Iris pigment epithelial cell (primary cell): ENCODE results near the gene TP53TG5.

Experiments
- DNase-seq: peaks from one replicate; pipeline ENCODE4 v3.0.0-alpha.2; 2011; ENCODE audit warnings: low read depth

The TP53TG5 gene

DNA sequence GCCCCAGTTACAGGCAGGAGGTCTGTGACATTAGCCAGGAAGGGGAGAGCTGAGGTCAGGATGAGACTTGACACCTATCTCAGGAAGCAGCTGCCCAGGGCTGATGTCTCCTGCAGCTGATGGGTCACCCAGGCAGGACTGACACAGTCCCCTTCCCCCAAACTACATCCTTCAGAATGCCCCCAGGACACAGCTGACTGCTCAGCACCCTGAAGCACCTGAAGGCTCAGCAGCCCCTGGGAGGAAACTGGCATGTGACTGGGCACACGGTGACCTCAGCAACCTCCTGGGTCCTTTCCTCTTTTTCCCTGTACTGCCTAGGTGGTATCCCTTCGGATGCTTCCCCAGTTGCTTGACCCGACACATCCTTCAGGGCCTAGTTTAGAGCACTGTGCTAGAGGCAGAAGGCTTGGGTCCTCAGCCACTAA lies 31.8 kb downstream of the TP53TG5 start:
- no peak for DNase-seq

DNA sequence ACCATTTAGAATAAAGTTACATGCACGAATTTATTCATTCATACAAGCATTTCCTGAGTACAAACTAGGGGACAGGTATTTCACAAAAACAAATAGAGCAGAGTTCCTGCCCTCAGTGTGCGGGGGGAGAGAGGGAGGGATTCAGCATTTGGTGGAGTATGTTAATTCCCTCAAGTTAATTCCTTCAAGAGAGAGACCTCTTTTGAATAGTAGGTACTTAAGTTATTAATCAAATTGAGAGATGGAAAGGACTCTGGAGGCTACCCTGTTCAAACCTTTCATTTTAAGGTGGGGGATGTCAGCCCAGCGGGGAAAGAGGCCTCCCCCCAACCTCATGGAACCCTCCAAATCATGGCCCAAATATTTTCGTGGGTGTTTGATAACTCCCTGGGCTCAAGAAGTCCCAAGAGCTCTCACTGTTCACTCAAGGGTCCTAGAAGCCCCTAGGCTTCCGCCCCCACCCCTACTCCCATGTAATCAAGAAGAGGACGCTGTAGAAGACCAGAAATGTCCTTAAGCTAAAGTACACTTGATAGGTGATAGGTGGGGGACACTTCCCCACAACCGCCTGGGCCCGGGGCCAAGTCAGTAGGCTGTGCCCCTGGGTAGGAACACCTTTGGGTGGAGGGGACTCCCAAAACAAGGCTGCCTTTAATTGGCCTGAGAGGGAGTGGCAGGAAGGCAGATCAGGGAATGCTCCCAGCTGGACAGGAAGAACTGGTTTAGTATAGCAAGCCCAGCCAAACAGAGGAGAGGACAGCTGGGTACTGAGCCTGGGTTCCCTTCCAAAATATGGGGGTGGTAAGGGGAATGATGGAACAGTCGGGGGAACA lies 32.8 kb downstream of the TP53TG5 start:
- DNase-seq, result no peak

DNA sequence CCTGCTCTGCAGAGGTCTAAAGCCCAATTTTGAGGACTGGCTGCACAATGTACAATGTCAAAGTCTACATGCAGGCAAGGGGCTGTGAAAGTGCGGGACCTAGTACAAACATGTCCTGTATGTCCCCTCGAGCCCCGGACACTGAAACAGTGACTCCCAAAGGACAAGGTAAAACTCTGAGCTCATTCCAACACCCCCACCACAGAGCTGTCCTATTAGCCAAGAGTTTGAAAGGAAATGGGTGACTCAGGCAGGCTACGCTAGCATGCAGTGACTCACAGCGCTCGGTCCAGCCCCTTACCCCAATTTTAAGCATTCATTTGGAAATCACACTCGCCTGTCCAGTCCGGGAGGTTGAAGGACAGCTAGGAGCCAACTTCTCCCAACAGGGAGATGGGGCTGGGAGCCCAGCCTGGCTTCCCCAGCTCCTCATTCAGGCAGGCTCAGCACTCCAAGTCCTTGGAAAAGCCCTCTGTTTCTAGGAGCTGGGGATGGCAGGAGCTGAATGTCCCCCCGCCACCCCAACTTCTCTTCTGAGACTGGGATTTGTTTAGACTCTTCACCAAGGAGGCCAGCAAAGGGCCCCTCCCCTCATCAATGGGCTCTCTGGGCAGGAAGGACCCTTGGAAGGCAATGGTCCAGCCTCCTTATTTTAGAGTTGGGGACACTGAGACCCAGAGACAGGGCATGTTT lies 33.8 kb downstream of the TP53TG5 start:
- peak; percentile 95 for DNase-seq

DNA sequence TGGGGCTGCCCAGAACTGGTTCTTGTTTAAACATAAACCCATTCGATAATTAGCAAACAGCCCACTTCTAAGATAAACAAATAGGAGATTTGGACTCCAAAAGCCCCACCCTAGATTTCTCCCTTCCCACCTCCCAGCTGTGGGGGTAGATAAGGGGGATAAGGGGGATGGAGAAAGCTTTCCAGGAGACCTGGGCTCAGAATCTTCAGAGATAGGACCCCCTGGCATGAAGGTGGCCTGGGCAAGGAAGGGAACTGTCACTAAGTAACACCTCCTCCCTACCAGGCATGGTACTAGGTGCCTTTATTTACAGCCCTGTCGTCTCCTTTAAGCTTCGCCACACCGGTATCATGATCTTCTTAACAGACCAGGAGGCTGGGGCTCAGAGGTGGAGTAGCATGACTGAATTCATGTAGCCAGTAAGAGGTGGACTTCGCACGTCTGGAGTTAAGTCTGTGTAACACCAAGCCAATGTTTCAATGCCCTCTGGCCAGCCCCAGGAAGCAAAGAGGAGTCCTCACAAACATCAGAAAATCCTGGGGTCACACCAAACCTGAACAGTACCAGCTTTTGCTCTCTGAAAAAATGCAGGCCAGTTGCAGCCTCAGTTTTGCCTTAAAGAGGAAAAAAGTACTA lies 34.5 kb downstream of the TP53TG5 start:
- DNase-seq, result no peak

DNA sequence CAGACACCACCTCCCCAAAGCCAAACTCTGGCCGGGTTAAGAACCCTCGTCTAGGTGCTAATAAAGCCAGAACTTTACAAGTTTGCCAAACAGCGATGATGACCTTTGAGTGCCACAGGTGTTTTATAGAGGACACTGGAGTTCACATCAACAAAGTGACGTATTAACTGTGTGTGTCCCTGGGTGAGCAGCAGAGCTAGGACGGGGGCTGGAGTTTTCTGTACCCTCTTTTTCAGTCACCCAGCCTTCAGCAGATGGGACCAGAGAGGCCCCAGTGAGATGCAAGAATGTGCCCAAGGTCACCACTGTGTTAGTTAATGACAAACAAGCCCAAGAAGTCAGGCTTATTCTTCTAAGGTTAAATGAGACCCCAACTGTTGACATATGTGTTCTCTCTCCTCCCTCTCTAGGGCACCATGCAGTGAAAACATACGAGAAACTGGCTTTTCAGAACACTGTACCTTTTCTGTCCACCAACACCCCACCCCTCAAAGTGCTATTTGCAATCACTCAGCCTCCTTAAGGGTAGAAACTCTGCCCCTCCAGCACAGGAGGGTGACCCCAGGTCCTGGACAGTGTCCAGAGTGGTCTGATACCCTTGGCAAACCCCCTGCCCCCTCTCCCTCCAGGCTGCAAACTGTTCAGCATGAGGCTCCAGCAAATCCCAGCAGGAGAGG lies 35.1 kb downstream of the TP53TG5 start:
- DNase-seq, result no peak

DNA sequence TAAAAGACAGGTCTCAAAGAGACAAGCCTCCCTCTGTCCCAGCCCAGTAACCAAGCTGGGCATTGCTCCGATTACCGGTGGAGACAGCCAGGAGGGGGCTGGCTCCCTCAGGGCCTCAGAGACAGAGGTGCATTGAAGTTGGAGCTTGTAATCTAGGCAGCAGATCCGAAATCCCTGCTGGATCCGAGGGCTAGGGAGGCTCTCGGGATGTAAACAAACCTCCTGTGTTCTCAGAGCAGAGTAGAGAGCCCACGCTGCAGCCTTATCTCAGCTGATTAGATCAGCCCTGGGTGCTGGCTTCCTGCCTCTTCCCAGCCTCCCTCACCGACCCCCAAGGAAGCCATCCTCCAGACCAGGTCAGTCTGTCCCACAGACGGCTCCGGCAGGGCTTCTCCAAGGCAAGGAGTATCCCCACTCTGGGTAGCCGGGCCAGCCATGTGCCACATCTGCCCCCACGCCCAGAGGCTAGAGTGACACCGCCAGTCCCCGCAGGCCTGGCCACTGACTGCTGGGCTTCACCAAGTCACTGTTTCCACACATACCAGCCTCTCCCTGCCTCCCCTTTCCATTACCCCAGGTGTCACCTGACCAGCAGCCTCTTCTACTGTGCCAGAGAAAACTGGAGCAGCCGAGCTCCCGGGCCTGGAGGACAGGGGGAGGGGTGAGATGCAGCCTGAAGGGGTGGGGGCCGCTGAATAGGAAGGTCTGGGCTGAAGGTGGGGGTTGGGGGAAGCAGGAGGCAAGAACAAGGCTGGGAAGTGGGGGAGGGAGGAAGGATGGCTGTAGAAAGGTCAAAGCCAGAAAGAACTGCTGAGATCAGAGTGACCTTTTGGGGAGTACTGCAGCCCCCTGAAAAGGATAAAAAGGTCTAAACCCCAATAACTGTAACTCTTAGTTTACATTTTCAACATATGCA lies 35.9 kb downstream of the TP53TG5 start:
- DNase-seq, result peak; percentile 71

DNA sequence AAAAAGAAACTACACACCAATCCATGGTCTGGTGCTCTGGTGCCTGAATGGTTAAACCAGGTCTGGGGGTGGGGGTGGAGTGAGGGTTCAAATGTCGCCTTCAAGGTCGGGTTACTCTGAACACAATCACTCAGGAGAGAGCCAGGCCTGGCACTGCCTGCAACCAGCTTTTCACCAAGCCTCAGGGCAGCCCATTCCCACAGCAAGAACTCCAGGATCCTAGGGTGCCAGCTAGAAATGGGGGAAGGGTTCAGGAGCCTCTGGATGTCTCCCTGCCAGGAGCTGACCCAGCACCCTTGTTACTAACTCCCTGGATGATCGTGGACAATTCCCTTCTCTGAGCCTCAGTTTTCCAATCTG lies 36.6 kb downstream of the TP53TG5 start:
- DNase-seq, result no peak

DNA sequence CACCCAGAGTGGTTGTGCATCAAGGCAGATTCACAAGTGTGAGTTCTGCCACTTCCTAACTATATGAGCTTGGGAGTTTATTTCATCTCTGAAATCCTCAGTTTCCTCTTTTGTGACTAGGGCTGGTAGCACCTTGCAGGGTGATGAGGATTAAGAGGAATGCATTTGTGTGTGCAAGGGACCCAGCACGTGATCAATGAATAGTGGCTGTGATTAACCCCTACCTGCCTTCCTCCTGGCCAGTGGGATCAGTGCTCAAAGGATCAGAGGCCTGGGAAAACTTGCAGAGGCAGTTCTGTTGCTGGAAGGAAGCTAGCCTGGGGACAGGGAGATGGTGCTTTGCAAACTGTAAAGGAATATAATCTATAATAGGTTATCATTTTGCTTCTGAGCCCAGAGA lies 37.2 kb downstream of the TP53TG5 start:
- DNase-seq, result no peak

DNA sequence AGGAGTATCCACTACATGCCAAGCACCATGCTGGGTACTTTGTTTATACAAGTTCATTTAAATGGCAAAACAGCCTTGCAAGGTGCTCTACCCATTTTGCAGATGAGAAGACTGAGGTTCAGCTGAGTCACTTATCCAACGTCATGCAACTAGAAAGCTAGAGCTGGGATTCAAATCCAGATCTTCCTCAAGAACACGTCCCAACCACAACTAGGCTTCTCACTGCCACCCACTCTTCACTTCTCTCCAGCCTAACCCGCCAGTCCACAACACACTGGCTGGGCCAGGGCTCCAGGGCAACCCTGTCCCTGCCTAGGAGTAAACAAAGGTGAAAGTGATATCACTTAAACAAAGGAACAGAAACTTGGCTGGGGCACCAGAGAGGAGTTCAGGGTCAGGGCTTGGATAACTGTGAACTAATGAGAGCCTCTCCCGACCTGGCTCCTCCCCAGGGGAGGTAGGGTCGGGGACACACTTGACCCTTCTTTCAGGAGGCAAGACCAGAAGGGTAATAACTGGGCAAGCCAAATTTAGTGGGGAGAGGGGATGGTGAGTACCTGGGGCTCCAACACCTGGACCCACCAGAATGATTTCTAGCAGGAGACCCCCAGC lies 37.8 kb downstream of the TP53TG5 start:
- no peak for DNase-seq

DNA sequence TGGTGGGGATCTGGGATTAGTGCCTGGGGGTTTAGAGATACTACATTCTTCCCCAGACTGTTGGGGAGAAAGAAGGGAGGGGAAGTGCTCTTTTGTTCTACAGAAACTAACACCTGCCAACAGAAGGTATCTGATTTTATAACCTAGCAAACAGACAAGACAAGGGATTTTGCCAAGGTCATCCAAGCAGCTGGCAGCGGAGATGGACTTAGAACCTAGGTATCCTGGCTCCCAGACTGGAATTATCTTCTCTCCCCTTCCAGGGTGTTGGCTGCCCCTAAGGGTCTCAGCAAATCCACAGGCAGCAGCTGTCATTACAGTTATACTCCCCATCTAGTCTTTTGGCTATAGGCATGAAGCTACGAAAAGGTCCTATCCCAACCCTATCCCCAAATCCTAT lies 38.3 kb downstream of the TP53TG5 start:
- no peak for DNase-seq

DNA sequence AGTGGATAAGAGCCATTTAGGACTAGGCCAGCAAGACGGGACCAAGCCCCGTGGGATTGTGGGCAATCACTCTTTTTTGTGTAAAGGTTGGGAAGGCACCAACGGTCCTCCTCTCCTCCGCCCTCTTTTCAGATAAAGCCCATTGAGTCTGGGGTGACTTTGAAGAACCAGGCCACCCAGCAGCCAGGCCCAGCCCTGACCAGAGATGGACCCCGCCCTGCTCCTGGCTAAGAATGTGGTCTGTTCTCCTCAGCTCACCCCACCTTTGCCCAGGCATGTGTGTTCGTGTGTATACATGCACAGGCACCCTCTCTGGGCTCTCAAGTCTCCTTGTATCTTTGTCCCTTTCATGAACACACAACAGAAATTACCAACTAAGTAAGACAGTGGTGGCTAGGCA lies 39.0 kb downstream of the TP53TG5 start:
- DNase-seq, result no peak

DNA sequence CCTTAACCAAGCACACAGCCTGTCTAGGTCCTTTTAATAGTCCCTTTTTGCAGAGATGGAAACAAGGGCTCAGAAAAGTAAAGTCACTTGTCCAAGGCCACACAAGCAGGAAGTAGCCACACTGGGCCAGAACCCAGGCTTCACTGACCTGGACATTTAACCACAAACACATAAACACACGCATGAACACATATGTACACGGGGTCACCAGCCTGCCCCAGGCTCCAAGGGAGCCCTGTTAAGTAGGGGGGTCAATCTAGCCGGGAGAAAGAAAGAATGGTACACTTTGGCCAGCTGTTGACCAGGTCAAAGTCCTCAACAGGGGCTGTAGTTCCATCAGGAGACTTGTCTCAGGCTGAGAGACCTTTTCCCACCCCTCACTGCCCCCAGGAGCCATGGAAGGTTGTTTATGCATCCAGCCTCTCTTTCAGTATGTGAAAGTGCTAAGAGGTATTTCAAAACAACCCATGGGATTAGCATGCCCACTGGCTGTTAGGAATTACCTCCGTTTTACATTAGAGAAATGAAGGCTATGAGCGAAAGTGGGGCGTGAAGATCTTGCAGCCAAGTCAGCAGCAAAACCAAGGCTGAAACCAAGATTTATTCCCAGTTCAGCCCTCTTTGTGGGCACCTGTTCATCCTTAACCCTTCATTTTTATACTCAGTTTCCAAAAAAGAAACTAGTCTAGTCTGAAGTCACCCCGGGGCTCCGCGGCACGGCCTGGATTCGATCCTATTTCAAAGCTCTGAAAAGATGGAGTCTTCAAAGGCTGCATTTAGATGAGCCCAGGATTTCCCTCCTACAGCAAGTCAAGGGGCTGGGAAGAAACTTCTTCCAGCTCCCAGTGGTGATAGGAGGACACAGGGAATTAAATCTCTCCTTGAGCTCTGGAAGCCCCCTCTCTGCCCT lies 39.7 kb downstream of the TP53TG5 start:
- peak; percentile 51 for DNase-seq

DNA sequence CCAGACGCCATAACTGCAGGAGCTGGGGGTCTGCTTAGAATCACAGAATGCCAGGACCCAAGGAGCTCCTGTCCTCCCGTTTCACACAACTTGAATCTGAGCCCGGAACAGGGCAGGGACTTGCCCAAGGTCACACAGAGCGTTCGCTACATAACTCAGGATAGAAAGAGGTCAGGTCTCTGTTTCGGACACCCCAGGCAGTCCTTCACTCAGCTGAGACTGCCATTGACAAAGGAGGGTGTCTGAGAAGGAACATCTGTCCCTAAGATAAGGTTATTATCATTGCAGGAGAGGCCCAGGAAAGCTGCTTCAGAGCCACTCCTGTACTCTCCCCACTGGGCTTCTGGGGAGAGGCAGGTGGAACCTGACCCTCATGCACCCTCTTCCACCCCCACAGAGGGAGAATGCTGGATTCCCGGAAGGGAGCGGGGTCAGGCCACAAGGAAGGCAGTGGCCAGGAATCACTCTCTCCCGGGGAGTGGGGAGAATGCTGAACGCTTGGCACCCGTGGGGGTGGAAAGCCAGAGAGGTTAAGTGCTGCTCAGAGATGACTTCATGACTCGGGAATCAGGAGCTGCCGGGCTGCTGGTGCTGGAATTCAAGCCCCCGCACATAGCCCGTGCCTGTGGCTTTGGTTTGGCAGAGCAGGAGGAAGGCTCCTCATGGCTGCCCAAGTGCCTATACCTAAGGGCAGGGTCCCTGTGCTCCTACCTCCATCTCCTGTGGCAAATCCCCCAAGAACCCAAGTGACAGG lies 40.6 kb downstream of the TP53TG5 start:
- peak; percentile 96 for DNase-seq

DNA sequence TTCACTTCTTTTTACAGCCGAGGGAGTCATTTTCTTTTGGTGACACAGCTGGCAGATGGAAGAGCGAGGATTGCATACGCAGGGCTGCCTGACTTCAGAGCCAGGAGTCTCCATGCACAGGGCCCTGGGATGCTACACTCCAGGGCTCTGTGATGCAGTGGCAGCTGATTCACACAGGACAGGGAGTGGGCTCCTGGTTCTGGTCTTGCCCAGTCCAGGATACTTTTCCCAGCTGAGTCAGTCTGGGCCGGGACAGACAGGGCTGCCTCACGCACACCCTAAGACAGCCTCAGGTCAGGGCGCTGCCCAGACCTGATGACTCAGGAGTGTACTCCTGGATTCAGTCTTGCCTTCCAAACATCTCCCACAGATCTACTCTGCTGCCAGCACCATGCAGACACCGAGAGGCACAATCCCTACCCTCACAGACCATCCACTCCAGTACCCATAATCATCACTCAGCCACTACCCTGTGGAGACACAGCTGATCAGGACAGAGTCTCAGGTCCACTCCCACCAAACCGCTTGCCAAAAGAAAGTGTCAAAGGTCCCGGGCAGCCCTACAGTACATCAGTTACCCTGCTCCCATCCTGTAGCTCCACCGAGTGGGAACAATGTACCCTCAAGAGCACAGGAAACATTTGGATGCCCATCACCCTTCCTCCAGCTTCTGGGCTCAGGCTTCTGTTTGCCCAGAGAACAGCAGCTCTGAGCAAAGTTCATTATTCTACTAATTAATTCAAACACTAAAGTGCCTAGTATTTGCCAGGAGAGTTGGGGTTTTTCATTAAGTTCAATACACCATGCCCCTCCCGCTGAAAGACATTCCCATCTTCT lies 41.4 kb downstream of the TP53TG5 start:
- DNase-seq, result peak; percentile 88

DNA sequence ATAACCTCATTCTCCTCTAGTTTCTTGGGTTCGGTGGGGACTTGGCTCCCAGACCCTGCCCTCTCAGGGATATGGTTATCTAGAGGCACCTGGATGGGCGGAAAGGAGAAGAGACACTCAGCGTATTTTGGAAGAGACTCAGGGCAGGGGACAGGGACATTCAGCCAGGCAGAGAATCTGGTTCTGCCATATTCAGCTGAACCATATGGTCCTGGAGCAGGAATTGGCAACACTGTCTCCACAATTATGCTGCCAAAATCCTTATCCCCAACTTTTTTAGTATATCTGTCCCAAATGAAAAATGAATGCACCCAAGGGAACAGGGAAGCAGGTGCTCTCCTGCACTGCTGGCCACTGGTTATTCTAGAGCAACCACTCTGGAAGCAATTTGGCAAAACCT lies 47.6 kb downstream of the TP53TG5 start:
- DNase-seq, result no peak

DNA sequence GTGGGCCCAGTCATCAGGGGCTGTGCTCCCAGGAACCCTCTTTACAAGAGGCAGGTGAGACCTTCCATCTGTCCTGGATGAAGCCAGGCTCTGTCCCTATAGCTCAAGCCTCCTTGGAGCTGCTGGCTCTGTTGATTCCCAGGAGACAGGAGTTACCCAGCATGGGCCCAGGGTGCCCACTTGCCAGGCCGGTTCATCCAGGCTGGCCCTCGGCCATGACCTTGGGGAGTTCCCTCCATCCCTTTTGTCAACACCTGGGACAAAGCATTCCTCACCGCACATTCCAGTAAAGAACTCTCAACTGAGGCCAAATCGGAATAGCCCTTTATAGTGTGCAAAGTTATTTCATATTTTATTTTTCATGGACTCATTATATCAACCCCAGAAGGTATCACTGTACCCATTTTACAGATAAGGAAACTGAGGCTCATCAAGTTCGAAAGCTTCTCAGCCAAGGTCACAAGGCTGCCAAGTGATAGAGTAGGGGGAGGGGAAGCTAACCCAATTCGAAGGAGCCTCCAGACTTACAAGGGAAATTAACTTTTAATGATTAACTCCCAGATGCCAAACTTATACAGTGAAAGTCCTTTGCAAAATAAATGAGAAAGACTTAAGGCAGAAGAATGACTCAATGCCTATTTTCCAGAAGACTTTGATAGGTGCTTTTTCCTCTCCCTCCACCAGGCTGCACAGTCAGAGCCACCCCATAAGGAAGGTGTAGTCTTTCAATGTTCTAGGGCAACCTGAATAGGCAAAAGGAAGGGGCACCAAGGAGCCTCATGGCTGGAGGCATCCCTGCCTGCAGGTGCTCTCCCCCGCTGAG lies 48.4 kb downstream of the TP53TG5 start:
- no peak for DNase-seq

DNA sequence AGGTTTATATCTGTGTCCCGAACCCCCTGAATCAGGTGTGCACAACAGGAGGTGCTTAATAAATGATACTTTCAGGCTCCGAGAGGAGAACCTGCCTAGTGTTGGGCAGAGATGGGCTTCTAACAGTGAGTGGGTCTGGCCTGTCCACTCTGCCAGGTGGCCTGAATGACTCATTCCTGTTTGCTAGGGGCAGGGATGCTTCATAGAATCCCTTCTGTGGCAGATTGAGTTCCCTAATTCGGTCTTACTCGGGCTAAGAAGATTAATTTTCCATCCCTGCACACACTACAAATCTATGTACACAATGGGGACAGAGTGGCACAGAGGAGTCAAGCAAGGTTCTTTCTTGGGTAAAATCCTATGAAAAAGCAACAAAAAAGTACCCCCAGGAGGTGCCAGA lies 49.7 kb downstream of the TP53TG5 start:
- DNase-seq, result no peak
